SHP77 treated with DMSO at 0.1 percent for 48 hours (cell line): ENCODE measurements around the gene PRDM16.

Source experiments
- DNase-seq: peaks from one replicate; lab custom pipeline; 2025; lab: John Stamatoyannopoulos, UW

PRDM16 gene

GRCh38 chr1:3339856-3340255, 270.9 kb downstream of the PRDM16 start:
- DNase-seq: no peak

GRCh38 chr1:3340548-3341235, 271.7 kb downstream of the PRDM16 start:
- no peak for DNase-seq

GRCh38 chr1:3341236-3341994, 272.4 kb downstream of the PRDM16 start:
- no peak for DNase-seq

GRCh38 chr1:3342960-3343359, 274.0 kb downstream of the PRDM16 start:
- DNase-seq: no peak

GRCh38 chr1:3344395-3344794, 275.4 kb downstream of the PRDM16 start:
- no peak for DNase-seq

- DNase-seq: no peak
These were observed 276.8 kb downstream of the PRDM16 start for GRCh38 chr1:3345792-3346191.

- no peak for DNase-seq
These were observed 277.5 kb downstream of the PRDM16 start for GRCh38 chr1:3346478-3346877.

GRCh38 chr1:3347257-3348020, 278.4 kb downstream of the PRDM16 start:
- DNase-seq: no peak

GRCh38 chr1:3348196-3348865, 279.3 kb downstream of the PRDM16 start:
- no peak for DNase-seq

- DNase-seq: no peak
These were observed 280.4 kb downstream of the PRDM16 start for GRCh38 chr1:3349161-3349967.

- DNase-seq: no peak
These were observed 280.9 kb downstream of the PRDM16 start for GRCh38 chr1:3349968-3350299.

- DNase-seq: no peak
These were observed 281.7 kb downstream of the PRDM16 start for GRCh38 chr1:3350506-3351261.

GRCh38 chr1:3351449-3352298, 282.7 kb downstream of the PRDM16 start:
- no peak for DNase-seq

GRCh38 chr1:3352299-3352951, 283.4 kb downstream of the PRDM16 start:
- DNase-seq: no peak

GRCh38 chr1:3352952-3353331, 283.9 kb downstream of the PRDM16 start:
- no peak for DNase-seq

- DNase-seq: no peak
These were observed 284.9 kb downstream of the PRDM16 start for GRCh38 chr1:3353876-3354275.

GRCh38 chr1:3355089-3355488, 286.1 kb downstream of the PRDM16 start:
- DNase-seq: no peak

GRCh38 chr1:3355894-3356826, 287.2 kb downstream of the PRDM16 start:
- DNase-seq: no peak
